ENCODE data around the gene C5.
"Not testable (repeated sequence)": the region's sequence is repeated elsewhere in the genome, so short reads cannot be mapped to it uniquely, and the experiment has no call there.

Gene C5

DNA sequence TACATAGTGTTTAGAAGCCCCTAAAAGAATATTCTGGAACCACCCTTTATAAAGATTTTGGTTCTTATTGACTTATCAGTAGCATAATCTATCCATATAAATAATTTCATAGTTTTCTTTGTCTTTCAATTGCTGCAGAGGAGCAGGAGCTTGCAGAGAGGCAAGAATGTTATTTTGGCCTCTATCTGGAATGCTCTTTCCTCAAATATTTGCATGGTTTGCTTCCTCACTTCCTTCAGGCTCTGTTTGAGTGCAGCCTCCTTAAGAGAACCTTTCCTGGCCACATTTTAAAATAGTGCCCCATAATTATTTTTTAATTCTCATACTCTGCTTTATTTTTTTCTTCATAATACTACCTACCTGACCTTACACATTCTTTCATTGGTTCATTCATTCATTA lies 1.5 kb downstream of the C5 start:
- no peak overlapping the region for H3K4me3 ChIP-seq (ENCODE audit: low read length)
- no peak for DNase-seq (ENCODE audit: low read depth)
- TF ChIP-seq, protein P1, sequence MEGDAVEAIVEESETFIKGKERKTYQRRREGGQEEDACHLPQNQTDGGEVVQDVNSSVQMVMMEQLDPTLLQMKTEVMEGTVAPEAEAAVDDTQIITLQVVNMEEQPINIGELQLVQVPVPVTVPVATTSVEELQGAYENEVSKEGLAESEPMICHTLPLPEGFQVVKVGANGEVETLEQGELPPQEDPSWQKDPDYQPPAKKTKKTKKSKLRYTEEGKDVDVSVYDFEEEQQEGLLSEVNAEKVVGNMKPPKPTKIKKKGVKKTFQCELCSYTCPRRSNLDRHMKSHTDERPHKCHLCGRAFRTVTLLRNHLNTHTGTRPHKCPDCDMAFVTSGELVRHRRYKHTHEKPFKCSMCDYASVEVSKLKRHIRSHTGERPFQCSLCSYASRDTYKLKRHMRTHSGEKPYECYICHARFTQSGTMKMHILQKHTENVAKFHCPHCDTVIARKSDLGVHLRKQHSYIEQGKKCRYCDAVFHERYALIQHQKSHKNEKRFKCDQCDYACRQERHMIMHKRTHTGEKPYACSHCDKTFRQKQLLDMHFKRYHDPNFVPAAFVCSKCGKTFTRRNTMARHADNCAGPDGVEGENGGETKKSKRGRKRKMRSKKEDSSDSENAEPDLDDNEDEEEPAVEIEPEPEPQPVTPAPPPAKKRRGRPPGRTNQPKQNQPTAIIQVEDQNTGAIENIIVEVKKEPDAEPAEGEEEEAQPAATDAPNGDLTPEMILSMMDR (conservative IDR thresholded peaks at IDR 0.05; ENCODE audit: low read depth, low read length), result no peak

DNA sequence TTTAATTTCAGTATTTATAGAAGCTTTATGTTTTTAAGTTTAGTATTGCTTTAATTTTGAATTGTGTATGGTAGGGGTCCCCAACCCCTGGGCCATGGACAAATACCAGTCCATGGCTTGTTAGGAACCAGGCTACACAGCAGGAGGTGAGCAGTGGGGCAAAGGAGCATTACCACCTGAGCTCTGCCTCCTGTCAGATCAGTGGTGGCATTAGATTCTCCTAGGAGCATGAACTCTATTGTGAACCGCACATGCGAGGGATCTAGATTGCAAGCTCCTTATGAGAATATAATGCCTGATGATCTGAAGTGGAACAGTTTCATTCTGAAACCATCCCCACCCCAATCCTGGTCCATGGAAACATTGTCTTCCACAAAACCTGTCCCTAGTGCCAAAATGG lies 1.9 kb downstream of the C5 start:
- no peak overlapping the region for H3K4me3 ChIP-seq (ENCODE audit: low read length)
- TF ChIP-seq, protein P1 (conservative IDR thresholded peaks at IDR 0.05; ENCODE audit: low read depth, low read length), result no peak
- DNase-seq (ENCODE audit: low read depth), result no peak

DNA sequence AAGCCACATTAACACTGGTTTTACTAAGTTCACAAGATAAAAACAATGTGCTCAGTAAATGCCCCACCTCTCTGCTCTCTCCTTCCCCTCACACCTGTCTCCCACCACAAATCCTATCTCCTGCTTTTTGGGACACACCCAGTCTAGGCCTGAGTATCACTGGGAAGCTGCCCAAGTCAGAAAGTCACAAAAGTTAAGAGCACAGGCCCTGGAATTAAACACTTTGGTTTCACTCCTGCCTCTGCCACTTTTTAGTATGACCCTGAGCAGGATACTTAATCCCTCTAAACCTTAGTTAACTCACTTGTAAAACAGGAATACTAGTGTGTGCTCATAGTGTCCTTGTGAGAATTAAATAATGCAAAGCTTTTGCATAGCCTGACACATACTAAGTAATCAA lies 11.3 kb downstream of the C5 start:
- TF ChIP-seq, protein P1 (conservative IDR thresholded peaks at IDR 0.05; ENCODE audit: low read depth, low read length), result no peak
- H3K4me3 ChIP-seq (ENCODE audit: low read length), result no peak overlapping the region
- DNase-seq (ENCODE audit: low read depth), result no peak

DNA sequence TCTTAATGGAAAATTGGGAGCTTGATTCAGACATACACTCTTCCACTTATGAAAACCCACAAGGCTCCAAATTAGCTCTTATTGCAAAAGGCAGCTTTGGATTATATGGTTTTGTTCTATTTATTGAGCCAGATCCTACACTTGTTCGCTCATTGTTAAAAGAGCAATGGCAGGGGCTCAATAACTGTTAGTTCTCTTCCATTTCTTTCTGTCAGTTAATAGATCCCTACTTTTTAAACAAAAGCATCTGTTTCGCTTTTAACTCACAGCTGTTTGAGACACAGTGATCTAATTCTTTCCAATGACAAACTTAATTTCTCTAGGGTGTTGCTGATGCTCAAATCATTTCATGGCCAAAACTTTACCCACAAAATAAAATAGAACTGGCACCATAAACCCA lies 11.7 kb downstream of the C5 start:
- no peak overlapping the region for H3K4me3 ChIP-seq (ENCODE audit: low read length)
- TF ChIP-seq, protein P1 (conservative IDR thresholded peaks at IDR 0.05; ENCODE audit: low read depth, low read length), result no peak
- no peak for DNase-seq (ENCODE audit: low read depth)

DNA sequence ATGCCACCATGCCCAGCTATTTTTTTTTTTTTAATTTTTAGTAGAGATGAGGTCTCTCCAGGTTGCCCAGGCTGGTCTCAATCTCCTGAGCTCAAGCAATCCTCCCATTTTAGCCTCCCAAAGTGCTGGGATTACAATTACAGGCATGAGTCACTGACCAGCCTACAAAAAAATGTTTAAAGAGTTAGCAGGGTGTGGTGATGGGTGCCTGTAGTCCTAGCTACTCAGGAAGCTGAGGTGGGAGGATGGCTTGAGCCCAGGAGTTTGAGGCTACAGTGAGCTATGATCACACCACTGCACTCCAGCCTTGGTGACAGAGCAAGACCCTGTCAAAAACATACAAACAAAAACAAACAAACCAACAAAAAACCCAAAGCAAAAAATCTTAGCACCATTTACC lies 14.4 kb downstream of the C5 start:
- not testable (repeated sequence) for DNase-seq (ENCODE audit: low read depth); H3K4me3 ChIP-seq (ENCODE audit: low read length)

DNA sequence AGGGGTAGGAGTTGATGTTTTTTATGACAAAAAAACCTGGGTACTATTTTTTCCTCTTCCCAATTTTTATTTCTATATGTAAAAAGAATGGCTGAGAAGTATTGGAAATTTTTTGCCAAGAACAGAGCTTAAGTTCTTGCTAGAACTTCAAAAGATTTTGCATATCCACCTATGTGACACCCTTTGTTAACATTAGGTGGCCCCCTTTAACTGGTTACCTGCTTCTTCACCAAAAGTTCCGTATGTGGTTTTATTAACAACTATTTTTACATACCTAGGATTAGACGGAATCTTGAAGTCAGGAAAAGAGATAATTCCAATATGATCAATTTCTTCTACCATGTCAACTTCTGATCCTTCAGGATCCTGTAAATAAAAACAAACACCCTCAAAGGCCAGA lies 15.5 kb downstream of the C5 start:
- TF ChIP-seq, protein P1 (conservative IDR thresholded peaks at IDR 0.05; ENCODE audit: low read depth, low read length), result no peak
- no peak overlapping the region for H3K4me3 ChIP-seq (ENCODE audit: low read length)
- DNase-seq (ENCODE audit: low read depth), result no peak

DNA sequence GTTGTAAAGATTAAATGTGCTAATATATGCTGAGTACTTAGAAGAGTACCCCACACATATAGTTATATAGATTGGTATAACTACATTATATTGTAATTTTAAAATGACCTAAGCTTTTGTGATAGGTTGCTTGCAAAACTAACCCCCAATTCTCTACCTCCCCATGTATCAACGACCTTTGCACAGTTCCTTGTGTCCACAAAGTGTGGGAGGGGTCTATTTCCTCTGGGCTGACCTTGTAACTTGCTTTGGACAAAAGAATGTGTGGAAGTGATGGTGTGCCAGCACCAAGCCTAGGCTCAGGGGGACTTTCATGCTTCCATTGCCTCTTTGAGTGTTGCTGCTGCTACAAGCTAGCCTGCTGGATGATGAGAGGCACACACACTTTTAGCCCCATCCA lies 20.6 kb downstream of the C5 start:
- DNase-seq (ENCODE audit: low read depth), result no peak
- H3K4me3 ChIP-seq (ENCODE audit: low read length), result no peak overlapping the region
- TF ChIP-seq, protein P1 (conservative IDR thresholded peaks at IDR 0.05; ENCODE audit: low read depth, low read length), result no peak

DNA sequence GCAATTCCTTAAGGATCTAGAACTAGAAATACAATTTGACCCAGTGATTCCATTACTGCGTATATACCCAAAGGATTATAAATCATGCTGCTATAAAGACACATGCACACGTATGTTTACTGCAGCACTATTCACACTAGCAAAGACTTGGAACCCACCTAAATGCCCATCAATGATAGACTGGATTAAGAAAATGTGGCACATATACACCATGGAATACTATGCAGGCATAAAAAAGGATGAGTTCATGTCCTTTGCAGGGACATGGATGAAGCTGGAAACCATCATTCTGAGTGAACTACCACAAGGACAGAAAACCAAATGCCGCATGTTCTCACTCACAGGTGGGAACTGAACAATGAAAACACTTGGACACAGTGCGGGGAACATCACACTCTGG lies 21.8 kb downstream of the C5 start:
- H3K4me3 ChIP-seq (ENCODE audit: low read length); DNase-seq (ENCODE audit: low read depth): not testable (repeated sequence)

All from retinal pigment epithelial cell (primary cell).